ENCODE data around the gene MGAT4C.

The MGAT4C gene

DNA sequence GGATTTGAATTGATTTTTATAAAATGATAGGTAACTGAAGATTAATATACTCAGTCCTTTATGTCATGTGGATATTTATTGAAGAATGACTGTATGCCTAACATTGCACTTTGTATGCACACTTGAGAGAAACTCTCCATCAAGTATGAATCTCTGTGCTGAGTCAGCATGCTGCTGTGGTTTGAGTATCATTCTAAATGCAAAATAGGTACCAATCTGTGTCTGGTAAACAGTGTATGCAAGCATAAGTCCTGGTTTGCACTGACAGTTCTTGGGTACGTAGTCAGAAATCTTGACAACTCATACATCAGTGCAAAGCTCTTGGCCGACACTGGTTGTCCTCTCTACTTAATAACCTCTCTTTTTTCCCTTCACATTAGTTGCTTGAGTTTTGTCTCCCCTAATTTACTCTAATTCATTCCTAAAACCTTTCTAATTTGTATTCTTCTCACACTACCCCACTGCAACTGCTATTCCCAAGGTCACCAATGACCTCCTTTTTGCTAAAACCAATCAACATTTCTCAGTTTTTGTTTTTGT lies 21.8 kb downstream of the MGAT4C start:
- no peak for DNase-seq
- in situ Hi-C loops (cut with HindIII; ENCODE audit: low pct_ligation_motif_present, low pct_unique_long_range_greater_than_20kb, low sequenced_read_pairs) = no loop called here

DNA sequence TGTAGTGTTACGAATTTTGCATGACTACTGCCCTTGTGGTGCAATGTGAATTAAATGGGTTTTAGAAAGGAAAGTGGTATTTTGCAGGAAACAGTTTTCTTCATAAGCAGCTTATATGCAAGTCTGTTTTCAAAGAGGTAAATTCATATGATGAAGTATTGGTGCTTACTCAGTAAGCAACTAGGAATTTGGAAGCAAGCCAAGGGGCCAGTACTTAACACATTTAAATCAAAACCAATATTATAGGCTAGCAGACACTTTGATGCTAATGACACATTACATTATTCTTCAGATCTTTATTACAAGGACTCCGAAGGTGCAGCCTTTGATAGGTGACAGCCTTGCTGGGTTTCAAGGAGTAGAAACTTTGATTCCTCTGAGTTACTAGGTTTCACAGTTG lies 23.1 kb downstream of the MGAT4C start:
- no peak for DNase-seq

DNA sequence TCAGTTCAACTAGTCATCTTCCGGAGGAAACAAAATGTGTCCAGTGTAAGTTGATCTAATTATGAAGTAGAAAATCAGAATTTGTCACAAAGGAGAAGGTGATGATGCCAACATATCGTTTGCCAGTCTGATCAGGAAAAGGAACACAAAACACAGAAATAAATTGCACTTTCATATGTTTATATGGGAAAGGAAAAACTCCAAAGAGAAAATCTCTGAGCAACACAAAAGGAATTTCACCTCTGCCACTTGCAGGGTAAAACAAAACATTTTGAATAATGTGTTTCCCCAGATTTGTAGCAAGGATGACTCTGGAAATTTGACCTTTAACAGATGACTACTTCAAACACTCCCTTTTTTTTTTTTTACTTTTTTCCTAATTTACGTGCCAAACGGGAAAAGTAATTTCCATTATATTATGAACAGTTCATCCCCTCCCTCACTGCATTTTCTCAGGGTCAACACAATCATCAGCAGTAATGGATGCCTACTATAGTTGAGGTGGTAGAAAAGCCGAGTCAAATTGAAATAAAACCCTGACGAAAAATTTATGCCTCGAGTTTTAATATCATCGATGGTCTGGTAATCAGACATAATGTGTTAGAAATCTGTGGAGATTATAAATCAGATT lies 25.6 kb downstream of the MGAT4C start:
- in situ Hi-C loops (cut with HindIII; ENCODE audit: low pct_ligation_motif_present, low pct_unique_long_range_greater_than_20kb, low sequenced_read_pairs) = no loop called here
- DNase-seq = peak; percentile 42

More for the DNA sequence above, 23.1 kb downstream of the MGAT4C start:
- in situ Hi-C loops (cut with HindIII; ENCODE audit: low pct_ligation_motif_present, low pct_unique_long_range_greater_than_20kb, low sequenced_read_pairs) = no loop called here

DNA sequence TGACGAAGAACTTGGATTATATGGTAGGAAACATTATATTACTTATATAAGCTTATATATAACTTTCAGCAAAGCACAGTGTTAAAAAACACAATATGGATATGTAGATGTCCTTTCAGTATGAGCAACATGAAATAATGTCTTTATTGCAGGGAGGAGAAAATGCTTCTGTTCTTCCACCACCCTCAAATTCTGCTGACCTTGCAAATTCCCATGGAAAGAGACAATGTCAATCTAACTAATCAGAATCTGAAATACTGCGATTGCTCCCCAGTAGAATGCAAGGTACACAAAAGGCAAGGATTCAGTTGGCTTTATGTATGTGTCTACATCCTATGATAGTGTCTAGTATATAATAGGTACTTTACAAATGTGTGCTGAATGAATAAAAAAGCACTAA lies 26.4 kb downstream of the MGAT4C start:
- in situ Hi-C loops (cut with HindIII; ENCODE audit: low pct_ligation_motif_present, low pct_unique_long_range_greater_than_20kb, low sequenced_read_pairs) = no loop called here
- DNase-seq = no peak

DNA sequence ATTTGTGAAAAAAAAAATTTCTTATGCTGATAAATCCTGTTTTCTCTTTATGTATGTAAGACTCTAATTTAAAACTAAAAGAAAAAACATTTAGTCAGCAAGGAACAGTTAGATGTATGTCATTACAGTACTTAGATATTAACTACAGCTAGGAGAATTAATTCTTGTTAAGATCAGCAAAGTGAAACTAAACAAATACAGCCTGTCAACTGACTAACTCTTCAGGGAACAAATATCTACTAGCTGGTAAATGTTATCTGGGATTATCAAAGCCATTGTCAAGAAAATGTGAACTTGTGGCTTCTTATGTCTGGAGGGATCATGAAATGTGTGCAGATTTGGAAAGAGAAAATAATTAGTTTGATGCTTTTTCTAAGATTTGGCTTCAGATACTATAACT lies 27.5 kb downstream of the MGAT4C start:
- in situ Hi-C loops (cut with HindIII; ENCODE audit: low pct_ligation_motif_present, low pct_unique_long_range_greater_than_20kb, low sequenced_read_pairs) = no loop called here

DNA sequence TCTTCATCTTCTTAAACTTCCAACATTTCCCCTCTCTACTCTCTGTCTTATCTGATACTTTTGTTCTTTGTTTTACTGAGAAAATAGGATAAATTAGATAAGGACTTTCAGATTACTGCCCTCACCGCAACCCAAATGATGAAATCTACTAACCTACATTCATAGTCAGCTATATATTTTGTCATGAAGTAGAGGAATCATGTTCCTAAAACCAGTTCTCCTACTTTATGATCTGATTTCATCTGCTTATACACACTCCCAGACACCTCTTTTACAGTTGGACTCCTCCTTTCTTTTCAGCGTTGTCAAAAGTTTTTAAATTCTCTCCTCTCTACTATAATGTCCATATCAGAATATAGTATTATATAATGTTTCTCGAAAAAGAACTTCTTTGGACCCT lies 29.7 kb downstream of the MGAT4C start:
- DNase-seq = no peak
- in situ Hi-C loops (cut with HindIII; ENCODE audit: low pct_ligation_motif_present, low pct_unique_long_range_greater_than_20kb, low sequenced_read_pairs) = no loop called here

More for the DNA sequence above, 27.5 kb downstream of the MGAT4C start:
- DNase-seq = no peak

DNA sequence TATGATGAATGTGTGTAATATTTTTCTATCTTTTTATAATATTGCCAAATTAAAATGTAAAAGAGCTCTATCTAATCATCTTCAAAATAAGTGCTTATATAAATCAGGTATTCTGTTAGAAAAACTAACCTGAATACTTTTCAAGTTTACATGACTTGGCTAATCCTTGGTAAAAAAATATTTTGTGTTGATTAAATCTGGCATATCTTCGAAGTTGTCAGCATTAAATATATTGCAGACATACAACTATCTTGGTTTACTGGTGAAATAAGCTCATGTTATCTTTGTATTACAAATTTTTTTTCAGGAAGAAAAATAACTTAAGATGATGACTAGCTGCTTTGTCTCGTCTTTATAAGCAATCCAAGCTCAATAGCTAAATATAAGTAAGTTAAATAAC lies 39.6 kb downstream of the MGAT4C start:
- in situ Hi-C loops (cut with HindIII; ENCODE audit: low pct_ligation_motif_present, low pct_unique_long_range_greater_than_20kb, low sequenced_read_pairs) = no loop called here
- DNase-seq = no peak

DNA sequence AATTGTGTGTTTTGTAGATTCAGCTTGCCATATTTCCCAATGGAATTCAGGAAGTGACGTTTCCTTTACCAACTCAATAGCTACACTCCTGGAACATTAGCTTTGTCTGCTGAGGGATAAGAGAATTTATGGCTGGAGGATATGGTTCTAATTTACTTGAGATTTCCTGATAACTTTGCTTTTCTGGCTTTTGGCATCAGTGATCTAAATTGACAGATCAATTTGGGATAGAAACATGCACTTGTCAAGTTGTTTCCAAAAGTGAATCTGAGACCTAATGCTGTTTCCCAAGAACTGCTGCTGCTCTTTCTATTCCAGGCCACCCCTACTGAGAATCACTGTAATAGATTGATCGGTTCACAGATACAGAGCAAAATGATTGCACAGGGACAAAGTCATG lies 43.2 kb downstream of the MGAT4C start:
- DNase-seq = no peak
- in situ Hi-C loops (cut with HindIII; ENCODE audit: low pct_ligation_motif_present, low pct_unique_long_range_greater_than_20kb, low sequenced_read_pairs) = no loop called here

DNA sequence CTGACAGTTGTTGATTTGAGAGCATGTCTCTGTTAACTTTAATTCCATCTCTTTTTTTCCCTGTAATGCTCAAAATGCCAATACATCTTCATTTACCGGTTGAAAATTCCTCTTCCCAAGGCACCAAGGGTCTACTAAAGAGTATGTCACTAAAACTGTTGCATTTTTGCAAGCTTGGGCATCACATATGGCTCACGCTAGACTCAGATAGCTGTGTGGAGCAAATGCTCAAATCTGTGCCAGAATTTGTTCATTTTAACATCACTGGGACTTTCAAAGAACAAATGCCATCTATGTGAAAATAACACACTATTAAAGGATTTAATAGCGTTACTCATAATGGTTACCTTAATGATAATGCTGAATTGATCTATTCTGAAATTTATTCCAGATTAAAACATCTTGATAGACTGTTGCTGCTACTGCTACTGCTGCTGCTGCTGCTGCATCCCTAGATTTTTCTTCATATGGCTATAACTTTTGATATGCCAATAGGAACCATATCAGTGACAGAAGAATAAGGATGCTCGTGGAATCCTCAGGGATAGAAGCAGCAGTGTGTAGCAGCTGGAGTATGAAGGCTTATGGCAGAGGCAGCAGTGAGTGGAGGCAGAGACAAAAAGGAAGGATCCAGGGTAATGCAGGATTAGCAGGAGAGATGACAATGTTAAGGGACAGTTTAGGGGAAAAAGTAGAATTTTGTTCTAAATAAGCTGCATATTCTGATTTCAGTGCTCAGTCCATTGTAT lies 57.3 kb downstream of the MGAT4C start:
- DNase-seq = no peak
- in situ Hi-C loops (cut with HindIII; ENCODE audit: low pct_ligation_motif_present, low pct_unique_long_range_greater_than_20kb, low sequenced_read_pairs) = no loop called here

DNA sequence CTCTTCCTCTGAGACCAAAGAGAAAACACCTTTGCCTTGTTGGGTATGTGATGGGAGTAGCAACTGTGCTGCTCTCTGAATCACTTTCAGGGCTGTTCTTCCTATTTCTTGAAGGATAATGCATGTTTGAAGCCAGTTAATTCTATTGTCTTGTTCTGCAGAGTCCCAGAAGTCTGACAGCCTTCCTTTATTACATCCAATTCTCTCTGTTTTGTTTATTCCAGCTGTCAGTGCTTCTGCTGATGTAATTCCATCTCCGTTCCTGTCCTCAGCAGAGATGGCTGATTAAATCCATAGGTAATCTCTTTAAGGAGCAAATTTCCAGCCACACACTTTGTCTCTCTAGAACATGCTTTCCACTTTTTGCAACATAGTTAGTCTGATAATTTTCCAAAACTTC lies 59.7 kb downstream of the MGAT4C start:
- in situ Hi-C loops (cut with HindIII; ENCODE audit: low pct_ligation_motif_present, low pct_unique_long_range_greater_than_20kb, low sequenced_read_pairs) = no loop called here

DNA sequence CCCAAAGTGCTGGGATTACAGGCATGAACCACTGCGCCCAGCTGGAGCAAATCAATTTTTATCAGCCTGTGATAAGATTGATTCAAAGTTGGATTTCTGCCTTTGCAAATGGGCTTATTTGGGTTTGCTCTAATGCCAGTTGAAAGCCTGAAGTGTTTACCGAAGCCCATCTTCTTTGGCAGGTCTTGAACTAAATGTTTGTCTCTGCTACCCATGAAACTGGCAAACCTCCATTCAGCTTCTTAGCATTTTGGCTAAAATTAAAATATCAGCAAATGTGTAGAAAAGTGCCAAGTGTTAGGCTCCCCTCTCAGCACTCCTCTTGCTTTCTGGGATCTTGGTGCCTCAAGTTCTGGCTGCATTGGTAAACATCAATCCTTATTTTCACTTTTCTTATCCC lies 61.5 kb downstream of the MGAT4C start:
- in situ Hi-C loops (cut with HindIII; ENCODE audit: low pct_ligation_motif_present, low pct_unique_long_range_greater_than_20kb, low sequenced_read_pairs) = no loop called here

More for the DNA sequence above, 59.7 kb downstream of the MGAT4C start:
- DNase-seq = no peak

DNA sequence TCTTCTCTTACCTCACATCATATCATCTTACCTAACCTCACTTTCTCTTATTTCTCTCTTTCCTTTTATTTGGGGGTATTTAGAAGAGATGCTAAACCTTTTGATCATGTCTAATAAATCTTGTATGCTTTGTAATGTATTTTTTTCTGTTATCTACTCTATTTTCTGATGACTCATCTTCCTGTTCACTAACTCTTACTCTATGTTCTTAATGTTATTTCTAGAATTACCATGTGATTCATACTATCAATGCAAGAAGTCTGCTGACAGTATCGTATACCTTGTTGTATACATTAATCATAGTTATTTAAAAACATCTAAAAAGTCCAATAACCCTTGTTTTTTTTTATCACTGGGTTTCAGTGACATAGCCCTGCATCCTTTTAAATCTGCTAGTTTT lies 62.3 kb downstream of the MGAT4C start:
- in situ Hi-C loops (cut with HindIII; ENCODE audit: low pct_ligation_motif_present, low pct_unique_long_range_greater_than_20kb, low sequenced_read_pairs) = no loop called here
- DNase-seq = no peak

More for the DNA sequence above, 61.5 kb downstream of the MGAT4C start:
- no peak for DNase-seq

DNA sequence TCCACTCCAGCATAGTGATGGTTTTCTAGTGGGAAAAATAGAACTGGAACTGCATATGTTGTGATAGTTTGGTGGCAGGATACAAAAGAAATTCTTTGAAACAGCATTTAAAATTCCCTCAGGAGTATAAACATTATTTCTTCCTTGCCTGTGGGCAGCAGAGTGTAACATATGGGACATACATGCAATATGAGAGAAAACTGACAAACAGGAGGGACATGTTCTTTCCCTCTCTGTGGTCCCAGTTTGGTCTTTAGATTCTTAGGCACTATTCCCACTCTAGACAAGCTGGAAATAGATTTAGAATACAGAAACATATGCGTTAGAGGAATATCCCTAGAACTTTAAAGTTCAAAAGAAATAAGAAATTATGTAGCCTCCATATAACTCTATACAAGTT lies 68.0 kb downstream of the MGAT4C start:
- in situ Hi-C loops (cut with HindIII; ENCODE audit: low pct_ligation_motif_present, low pct_unique_long_range_greater_than_20kb, low sequenced_read_pairs) = no loop called here

DNA sequence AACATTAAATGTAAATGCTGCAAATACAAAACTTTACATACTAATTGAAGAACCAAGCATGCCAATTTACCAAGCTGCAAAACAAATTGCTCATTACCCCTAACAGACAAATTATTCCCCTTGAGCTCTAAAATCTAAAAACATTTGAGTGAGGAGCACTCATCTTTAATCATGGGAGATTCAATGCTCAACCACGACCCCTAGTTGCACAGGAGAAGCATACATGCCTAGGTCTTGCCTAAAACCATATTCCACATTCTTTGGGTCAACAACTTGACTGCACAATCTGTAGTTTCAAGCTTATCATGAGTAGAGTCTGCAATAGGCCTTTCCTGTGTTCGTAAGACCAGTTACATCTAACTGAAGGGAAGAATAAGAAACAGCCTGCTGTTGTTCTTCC lies 69.7 kb downstream of the MGAT4C start:
- in situ Hi-C loops (cut with HindIII; ENCODE audit: low pct_ligation_motif_present, low pct_unique_long_range_greater_than_20kb, low sequenced_read_pairs) = no loop called here
- DNase-seq = no peak

More for the DNA sequence above, 68.0 kb downstream of the MGAT4C start:
- no peak for DNase-seq

DNA sequence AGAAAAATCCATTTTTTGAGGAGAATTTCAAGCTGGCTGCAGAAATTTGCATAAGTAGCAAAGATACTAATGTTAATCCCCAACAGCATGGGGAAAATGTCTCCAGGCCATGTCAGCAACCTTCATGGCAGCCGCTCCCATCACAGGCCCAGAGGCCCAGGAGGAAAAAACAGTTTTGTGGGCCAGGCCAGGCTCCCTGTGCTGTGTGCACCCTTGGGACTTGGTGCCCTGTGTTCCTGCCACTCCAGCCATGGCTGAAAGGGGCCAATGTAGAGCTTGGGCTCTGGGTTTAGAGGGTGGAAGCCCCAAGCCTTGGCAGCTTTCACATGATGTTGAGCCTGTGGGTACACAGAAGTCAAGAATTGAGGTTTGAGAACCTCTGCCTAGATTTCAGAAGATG lies 76.3 kb downstream of the MGAT4C start:
- in situ Hi-C loops (cut with HindIII; ENCODE audit: low pct_ligation_motif_present, low pct_unique_long_range_greater_than_20kb, low sequenced_read_pairs) = no loop called here
- no peak for DNase-seq

DNA sequence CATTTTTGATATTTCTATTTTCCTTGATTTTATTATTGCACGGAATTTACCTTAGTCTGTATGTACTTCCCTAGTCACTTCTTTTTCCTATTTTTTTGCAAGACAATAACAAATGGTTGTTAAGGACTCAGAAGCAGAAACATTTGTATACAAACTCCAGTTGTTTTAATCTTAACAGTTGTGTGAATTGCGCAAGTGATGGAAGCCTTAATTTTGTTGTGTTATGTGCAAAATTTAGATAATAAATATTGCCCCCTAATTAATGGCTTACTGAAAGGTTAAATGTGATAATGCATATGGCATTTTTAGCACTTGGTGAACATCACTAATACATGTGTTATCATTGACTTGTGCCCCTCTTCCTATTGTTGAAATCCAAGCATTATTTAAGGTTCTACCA lies 82.0 kb downstream of the MGAT4C start:
- in situ Hi-C loops (cut with HindIII; ENCODE audit: low pct_ligation_motif_present, low pct_unique_long_range_greater_than_20kb, low sequenced_read_pairs) = no loop called here
- no peak for DNase-seq

DNA sequence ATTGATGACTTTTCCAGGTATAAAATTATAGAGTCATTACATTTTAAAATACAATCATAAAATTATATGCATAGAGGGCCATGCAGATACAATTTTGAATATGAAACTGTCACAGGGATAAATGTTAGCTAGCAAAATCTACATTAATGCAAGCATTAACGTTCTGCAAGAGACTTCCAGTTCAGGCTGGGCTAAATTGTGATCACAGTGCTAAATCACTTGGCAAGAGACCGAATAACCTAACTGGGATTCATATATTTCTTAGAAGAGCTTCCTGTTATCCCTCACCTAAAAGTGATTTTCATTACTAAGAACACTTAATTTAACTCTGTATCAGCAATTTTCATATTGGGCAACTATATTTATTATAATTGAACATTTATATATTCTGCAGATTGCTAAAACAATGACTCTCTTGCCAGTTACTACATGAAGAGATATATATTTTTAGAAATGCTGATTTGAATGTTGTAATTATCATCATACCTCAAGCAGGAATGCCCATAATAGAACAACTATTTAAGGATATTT lies 83.2 kb downstream of the MGAT4C start:
- no peak for DNase-seq
- in situ Hi-C loops (cut with HindIII; ENCODE audit: low pct_ligation_motif_present, low pct_unique_long_range_greater_than_20kb, low sequenced_read_pairs) = no loop called here

DNA sequence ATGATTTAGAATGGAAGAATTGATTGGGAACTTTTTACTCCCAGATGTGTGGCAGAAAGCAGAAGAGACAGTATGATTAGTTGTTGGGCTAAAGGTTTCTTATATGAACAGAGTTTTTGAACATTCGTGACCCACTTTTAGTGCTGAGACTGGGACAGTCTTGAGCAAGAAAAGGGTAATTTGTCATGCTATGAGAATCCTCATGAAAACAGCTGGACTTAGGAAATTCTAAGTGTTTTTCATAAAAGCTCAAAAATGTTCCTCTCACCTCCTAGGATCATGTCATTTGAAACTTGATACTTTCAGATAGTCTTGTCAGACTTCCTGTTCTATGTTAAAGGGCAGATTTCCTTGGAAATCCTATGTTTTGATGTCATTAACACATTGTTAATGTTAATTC lies 86.1 kb downstream of the MGAT4C start:
- in situ Hi-C loops (cut with HindIII; ENCODE audit: low pct_ligation_motif_present, low pct_unique_long_range_greater_than_20kb, low sequenced_read_pairs) = no loop called here
- no peak for DNase-seq

DNA sequence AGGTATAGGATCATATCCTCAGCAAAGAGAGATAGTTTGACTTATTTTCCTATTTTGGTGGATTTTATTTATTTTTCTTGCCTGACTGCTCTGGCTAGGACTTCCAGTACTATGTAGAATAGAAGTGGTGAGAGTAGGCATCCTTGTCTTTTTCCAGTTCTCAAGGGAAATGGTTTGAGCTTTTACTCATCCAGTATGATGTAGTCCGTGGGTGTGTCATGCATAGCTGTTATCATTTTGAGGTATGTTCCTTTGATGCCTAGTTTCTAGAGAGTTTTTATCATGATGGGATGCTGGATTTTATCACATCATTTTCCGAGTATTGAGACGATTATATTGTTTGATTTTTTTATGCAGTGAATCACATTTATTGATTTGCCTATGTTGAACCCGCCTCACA lies 97.2 kb downstream of the MGAT4C start:
- DNase-seq = no peak
- in situ Hi-C loops (cut with HindIII; ENCODE audit: low pct_ligation_motif_present, low pct_unique_long_range_greater_than_20kb, low sequenced_read_pairs) = no loop called here

DNA sequence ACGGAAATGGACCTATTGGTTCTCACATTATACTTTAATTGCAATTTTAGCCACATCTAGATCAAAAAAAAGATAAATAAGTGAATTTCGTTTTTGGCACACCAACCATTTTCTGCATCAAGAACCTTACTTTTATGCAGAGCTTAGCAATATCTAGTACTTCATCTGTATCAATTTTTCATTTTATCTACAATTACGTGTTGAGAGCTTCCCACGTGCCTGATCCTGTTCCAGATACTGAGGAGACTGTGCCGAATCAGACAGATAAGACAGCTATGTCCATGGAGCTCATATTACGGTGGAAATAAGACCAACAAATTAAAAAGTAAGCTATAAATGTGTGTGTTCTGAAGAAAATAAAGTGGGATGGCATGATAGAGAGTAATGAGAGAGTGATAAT lies 101.6 kb downstream of the MGAT4C start:
- DNase-seq = no peak
- in situ Hi-C loops (cut with HindIII; ENCODE audit: low pct_ligation_motif_present, low pct_unique_long_range_greater_than_20kb, low sequenced_read_pairs) = no loop called here

Data from ACHN (cell line).